Measurements from ENCODE around the gene ATG16L1. TPM values are rescaled to one million over a fixed set of nuclear protein-coding genes. Genes with fewer than 3 reads are reported as not detected.

The ATG16L1 gene
- total RNA-seq, 4 donors from 2014 or later, result 38.9 to 56.9 (median 40.4) TPM

DNA sequence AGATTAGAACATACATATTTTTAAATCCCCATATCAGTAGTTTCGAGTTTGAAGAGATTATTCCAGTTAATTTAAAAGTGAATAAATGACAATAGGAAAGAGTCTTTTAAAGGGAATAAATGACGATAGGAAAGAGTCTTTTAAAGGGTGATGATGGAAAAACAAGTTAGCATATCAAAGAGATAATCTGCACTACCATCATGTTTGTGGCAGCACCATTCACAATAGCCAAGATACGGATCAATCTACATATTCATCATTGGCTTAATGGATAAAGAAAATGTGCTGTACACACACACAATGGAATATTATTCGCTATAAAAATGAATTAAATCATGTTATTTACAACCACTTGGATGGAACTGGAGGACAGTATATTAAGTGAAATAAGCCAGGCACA, 15.0 kb downstream of the ATG16L1 start:
- intact Hi-C loops (cut with DNase I; ENCODE audit: low total_unique reads), result no loop called here
- 93 to 97% methylated on average over 4 of the region's 4 CpGs for WGBS, 2 donors
- H3K4me3 ChIP-seq (ENCODE audit: low read depth, poor library complexity, severe bottlenecking), result no peak overlapping the region
- DNase-seq (ENCODE audit: low spot score in 2 of 2), result no peak
- TF ChIP-seq, protein P1, sequence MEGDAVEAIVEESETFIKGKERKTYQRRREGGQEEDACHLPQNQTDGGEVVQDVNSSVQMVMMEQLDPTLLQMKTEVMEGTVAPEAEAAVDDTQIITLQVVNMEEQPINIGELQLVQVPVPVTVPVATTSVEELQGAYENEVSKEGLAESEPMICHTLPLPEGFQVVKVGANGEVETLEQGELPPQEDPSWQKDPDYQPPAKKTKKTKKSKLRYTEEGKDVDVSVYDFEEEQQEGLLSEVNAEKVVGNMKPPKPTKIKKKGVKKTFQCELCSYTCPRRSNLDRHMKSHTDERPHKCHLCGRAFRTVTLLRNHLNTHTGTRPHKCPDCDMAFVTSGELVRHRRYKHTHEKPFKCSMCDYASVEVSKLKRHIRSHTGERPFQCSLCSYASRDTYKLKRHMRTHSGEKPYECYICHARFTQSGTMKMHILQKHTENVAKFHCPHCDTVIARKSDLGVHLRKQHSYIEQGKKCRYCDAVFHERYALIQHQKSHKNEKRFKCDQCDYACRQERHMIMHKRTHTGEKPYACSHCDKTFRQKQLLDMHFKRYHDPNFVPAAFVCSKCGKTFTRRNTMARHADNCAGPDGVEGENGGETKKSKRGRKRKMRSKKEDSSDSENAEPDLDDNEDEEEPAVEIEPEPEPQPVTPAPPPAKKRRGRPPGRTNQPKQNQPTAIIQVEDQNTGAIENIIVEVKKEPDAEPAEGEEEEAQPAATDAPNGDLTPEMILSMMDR (IDR thresholded peaks at IDR 0.05), result no peak
- TF ChIP-seq POLR2A (IDR thresholded peaks at IDR 0.05), result no peak

DNA sequence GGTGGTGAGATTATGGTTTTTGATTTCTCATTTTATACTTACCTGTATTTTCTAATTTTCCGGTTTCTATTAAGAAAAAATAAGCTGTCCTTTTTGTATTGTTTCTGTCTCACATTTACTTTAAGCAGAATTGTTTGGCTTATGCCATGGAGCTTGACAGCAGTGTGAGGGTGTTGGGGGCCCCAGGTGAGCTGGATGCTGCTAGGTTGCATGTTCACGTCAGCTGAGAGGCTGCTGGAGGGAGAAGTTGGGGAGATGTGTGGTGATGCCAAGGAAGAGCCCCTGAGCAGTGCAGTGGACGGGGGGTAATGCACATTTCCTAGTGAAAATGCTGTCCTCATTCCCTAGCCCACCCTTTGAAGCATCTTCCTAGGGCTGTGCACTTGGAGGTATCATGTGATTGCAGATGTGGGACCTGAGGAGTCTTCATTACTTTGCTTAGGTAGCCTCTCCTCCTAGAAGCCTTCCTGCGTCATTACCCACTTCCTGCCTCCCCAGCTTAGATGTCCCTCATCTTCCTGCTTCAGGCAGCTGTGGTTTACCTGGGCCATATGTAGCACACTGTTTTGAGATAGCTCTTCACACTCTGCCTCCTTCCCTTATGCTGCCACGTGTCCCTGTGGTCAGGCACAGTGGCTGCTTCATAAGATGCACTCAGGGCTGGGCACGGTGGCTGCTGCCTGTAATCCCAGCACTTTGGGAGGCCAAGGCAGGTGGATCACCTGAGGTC, 16.2 kb downstream of the ATG16L1 start:
- 86% methylated on average over 6 of the region's 6 CpGs for WGBS, 2 donors
- TF ChIP-seq, protein P1 (IDR thresholded peaks at IDR 0.05), result no peak
- no peak for TF ChIP-seq POLR2A (IDR thresholded peaks at IDR 0.05)
- no peak for DNase-seq (ENCODE audit: low spot score in 2 of 2)
- H3K4me3 ChIP-seq (ENCODE audit: low read depth, poor library complexity, severe bottlenecking), result no peak overlapping the region
- intact Hi-C loops (cut with DNase I; ENCODE audit: low total_unique reads), result no loop called here

DNA sequence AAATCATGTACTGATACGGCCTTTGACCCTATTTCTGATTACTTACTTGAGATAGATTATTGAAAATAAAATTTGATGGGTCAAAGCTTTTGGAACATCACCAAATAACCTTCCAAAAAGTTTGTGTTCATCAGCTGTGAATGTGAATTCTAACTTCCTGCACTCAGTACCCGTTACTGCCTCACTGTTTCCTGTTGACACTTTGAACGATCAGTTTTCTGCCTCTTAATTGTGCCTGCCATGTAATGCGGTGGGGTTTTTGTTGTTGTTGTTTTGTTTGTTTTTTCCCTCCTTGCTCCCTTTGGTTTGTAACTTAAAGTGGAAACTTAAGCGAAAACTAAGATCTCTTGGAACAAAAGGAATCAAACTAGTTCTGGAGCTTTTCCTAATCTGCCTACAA, 18.9 kb downstream of the ATG16L1 start:
- TF ChIP-seq, protein P1 (IDR thresholded peaks at IDR 0.05), result no peak
- no peak for TF ChIP-seq POLR2A (IDR thresholded peaks at IDR 0.05)
- H3K4me3 ChIP-seq (ENCODE audit: low read depth, poor library complexity, severe bottlenecking), result no peak overlapping the region
- intact Hi-C loops (cut with DNase I; ENCODE audit: low total_unique reads), result no loop called here
- no peak for DNase-seq (ENCODE audit: low spot score in 2 of 2)
- WGBS, 2 donors, result 75 to 78% methylated on average over 5 of the region's 5 CpGs

DNA sequence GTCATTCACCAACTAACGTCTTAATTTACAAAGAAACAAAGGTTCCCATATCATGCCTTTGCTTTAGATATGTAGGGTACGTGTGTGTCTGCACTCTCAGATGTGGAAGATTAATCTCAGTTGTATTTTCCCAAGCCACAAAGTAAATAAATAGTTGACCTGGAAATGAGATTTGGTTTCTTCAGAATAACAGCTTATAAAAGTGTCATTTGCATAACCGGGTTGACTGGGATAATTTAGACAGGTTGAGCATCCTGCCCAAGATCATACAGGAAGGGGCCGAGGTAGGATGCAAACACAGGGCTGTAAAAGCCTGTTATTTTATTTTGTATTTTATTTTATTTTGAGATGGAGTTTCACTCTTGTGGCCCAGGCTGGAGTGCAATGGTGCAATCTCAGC, 19.5 kb downstream of the ATG16L1 start:
- no peak overlapping the region for H3K4me3 ChIP-seq (ENCODE audit: low read depth, poor library complexity, severe bottlenecking)
- TF ChIP-seq POLR2A (IDR thresholded peaks at IDR 0.05), result no peak
- TF ChIP-seq, protein P1 (IDR thresholded peaks at IDR 0.05), result no peak
- intact Hi-C loops (cut with DNase I; ENCODE audit: low total_unique reads), result no loop called here
- 85 to 86% methylated on average over 4 of the region's 4 CpGs for WGBS, 2 donors
- no peak for DNase-seq (ENCODE audit: low spot score in 2 of 2)

DNA sequence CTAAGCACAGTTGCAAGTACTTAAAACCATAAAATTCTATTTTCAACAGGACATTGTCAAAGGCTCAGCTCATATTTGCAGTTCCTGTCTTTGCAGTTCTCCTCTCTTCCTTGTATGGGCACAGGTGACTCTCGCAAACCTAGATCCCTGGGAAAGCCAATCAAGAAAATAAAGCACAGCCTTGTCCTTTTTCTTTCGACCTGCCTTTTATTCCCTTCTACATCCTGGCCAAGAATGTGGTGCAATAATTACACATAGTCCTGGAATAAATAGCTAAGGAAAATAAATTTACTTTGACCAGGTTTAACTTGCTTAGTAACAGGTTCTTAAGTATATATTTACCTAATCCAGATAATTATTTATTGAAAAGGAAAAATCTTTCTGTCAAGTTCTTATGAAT, 20.2 kb downstream of the ATG16L1 start:
- no peak for DNase-seq (ENCODE audit: low spot score in 2 of 2)
- 74 to 94% methylated on average over 2 of the region's 2 CpGs for WGBS, 2 donors

More for the DNA sequence above, 20.2 kb downstream of the ATG16L1 start:
- H3K4me3 ChIP-seq (ENCODE audit: low read depth, poor library complexity, severe bottlenecking), result no peak overlapping the region
- TF ChIP-seq POLR2A (IDR thresholded peaks at IDR 0.05), result no peak
- TF ChIP-seq, protein P1 (IDR thresholded peaks at IDR 0.05), result no peak
- intact Hi-C loops (cut with DNase I; ENCODE audit: low total_unique reads), result no loop called here
